GM18508 (cell line): ENCODE measurements around the gene RSBN1L.
"Not testable (repeated sequence)": the region's sequence is repeated elsewhere in the genome, so short reads cannot be mapped to it uniquely, and the experiment has no call there.

Source experiments
- ATAC-seq: cut with Tn5 transposase; IDR thresholded peaks from one replicate; pipeline ENCODE4 v1.9.1; 2021; ENCODE audit warnings: moderate number of reproducible peaks; ENCODE audit not compliant: insufficient read depth, unreplicated experiment

Gene RSBN1L

DNA sequence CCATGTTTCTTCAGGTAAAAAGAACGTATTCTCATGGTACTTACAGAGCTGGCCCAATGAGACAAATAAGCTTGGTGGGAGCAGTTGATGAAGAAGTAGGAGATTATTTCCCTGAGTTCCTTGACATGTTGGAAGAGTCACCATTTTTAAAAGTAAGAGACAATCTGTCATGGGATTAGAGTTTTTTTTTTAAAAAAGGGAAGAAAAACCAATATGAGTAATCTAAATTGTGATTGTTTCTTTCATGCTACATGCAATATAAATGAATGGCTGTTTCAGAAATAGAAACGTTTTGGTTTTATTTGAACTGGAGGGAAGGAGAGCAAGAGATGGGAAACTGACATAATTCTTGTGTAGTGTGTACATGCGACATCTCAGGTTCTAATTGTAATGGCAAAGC lies 69.2 kb downstream of the RSBN1L start:
- no peak for ATAC-seq

DNA sequence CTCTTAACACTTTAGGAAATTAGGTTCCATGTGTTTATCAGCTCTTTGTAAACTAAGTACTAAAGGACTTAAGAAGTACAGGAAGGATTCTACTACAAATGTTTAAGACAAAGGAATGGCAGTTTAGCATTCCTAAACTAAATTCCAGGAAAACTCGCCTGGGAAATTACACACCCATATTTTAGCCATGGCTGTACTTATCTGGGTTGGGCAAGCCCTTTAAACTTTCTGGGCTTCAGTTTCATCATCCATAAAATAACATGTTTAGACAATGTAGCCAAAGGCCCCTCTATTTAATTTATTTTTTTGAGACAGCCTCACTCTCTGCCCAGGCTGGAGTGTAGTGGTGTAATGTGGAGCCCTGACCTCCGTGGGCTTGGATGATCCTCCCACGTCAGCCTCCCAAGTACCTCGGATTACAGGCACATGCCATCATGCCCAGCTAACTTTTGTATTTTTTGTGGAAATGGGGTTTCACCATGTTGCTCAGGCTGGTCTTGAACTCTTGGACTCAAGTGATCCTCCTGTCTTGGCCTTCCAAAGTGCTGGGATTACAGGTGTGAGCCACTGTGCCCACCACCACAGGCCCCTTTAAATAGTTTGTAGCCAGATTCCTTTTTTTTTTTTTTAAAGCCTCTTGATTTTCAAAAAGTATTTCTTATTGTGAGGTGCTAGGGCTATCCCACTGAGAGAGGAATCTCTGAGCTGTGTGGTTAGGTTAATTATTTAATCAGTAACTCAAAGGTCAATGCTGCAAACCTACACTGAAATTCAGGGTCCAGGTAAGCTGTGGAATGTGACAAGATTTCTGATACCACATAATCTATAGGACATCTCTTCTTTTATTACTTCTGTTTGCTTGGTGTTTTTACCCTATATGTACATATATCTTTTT lies 69.9 kb downstream of the RSBN1L start:
- ATAC-seq = no peak

DNA sequence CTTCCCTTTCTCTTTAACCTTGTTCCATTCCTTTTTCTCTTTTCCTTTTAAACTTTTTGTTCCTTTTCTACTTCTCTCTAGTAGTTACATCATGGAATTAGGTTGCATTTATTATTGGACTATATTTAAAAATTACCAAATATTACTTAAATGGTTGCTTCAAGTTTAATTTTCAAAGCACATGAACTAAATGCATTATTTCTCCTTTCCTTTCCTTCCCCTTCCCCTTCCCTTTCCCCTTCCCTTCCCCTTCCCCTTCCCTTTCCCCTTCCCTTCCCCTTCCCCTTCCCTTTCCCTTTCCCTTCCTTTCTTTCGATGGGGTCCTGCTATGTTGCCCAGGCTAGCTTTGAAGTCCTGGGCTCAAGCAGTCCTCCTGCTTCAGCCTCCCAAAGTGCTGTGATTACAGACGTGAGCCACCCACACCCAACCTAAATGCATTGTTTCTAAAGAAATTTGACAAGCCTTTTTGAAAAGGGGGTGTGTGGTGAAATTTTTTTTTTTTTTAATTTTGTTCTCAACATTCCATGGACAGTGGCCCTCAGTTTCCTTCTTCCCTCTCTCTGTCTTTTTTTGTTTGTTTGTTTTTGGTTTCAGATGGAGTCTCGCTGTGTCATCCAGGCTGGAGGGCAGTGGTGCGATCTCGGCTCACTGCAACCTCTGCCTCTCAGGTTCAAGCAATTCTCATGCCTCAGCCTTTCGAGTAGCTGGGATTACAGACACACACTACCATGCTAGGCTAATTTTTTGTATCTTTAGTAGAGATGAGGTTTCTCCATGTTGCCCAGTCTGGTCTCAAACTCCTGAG lies 70.7 kb downstream of the RSBN1L start:
- no peak for ATAC-seq

DNA sequence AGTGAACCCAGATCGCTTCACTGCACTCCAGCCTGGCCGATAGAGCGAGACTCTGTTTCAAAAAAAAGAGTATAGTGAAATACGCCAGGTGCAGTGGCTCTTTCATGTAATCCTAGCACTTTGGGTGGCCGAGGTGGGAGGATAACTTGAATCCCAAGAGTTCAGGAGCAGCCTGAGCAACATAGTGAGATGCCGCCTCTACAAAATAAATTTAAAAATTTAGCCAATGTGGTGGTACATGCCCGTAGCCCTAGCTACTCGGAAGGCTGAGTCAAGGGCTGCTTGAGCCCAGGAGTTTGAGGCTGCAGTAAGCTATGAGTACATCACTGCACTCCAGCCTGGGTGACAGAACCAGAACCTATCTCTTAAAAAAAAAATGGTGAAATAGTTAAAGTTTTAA lies 74.1 kb downstream of the RSBN1L start:
- no peak for ATAC-seq

DNA sequence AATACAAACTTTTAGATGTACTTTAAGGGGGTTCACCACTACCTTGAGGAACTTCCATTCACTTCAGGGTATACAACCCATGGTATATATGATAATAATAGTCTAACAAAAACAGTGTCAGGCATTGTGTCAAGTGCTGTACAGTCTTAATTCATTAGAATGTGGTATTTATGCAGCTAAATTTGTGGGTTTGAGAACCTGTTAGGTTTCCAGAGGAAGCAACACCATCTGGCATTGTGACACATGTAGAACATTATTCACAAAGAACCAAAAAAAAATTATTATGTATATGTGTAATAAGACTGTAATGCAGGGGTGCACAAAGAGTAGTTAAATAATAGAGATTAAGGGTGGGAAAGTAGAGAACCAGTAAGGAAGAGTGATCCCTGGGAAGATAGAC lies 75.6 kb downstream of the RSBN1L start:
- ATAC-seq = no peak

DNA sequence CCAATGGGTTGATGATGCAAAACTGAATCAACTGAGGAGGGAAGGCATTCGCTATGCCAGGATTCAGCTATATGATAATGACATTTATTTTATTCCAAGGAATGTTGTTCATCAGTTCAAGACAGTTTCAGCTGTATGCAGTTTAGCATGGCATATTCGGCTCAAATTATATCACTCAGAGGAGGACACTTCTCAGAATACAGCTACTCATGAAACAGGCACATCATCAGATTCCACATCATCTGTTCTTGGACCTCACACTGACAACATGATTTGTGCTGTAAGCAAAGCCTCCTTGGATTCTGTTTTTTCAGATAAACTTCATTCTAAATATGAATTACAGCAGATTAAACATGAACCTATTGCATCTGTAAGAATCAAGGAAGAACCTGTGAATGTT lies 82.3 kb downstream of the RSBN1L start:
- ATAC-seq = no peak

DNA sequence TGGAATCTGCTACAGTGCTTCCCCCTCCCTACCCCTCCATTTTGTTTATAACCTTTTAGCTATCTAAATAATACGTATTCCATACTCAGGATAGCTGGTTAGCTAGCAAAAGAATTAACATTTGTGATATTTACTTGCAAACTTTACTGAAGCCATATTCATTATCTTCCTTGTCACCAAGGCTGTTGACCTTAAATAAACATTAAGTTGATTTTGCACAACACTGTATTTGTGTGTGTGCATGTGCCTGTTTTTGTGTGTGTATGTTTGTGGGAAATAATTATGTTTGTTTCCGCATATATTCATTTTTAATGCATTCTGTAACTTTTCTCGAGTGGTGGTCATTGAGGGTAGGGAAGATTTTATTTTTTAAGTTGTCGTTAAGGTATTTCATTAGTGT lies 86.1 kb downstream of the RSBN1L start:
- no peak for ATAC-seq

DNA sequence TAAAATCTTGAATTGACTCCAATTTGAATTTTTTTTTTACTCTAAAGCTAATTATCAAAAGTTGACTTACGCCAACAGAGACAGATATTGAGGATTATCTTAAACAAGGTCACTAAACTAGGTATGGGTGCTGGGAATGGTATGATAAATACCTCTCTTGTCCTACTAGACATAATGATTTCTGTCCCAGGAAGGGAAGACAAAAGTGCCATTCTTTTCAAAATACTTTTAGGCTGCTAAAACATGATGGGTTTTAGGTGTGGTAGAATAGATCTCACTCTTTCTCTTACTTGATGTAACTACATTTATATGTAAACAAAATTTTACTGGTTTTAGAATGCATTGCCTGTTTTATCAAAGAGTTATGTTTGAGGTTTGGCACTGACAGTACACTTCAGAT lies 86.9 kb downstream of the RSBN1L start:
- ATAC-seq = no peak

DNA sequence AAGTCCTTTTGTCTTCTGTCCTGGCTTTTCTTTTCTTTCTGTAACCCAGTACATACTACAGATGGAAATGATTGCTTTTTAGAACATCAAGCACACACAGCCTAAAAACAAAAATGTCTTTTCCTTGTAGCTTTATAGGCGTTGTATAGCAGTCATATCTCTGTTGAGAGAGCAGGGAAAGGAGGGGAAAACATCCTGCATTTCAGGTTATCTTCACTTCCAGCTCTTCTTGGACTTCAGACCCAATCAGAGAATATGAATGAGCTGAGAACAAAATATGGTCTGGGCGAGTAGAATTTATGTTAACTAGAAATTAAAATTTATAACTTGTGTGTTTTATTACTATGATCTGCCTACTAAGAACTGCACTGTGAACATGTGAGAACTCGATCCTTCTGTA lies 87.3 kb downstream of the RSBN1L start:
- ATAC-seq = no peak

DNA sequence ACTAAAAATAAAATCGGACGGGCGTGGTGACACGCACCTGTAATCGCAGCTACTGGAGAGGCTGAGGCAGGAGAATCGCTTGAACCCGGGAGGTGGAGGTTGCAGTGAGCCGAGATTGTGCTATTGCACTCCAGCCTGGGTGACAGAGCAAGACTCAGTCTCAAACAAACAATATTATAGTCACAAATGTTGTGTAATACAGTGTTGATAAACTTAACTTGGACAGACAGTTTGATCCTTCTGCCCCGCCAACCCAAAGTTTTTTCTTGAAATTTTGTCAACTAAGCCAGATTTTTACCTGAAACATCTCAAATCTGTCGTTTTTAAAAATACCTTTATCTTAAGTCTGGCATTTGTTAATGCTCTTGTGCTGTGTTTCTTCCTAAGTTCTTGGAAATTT lies 88.2 kb downstream of the RSBN1L start:
- ATAC-seq = not testable (repeated sequence)

DNA sequence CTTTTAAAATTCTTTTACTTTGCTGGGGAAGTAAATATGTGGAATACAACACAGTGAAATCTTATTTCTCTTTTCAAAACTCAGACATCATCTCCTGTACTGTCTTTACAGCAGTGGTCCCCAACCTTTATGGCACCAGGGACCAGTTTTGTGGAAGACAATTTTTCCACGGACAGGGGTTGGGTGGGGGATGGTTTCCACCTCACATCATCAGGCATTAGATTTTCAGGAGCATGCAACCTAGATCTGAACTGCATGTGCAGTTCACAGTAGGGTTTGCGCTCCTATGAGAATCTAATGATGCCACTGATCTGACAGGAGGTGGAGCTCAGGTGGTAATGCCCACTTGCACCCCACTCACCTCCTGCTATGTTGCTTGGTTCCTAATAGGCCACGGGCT lies 89.8 kb downstream of the RSBN1L start:
- no peak for ATAC-seq

DNA sequence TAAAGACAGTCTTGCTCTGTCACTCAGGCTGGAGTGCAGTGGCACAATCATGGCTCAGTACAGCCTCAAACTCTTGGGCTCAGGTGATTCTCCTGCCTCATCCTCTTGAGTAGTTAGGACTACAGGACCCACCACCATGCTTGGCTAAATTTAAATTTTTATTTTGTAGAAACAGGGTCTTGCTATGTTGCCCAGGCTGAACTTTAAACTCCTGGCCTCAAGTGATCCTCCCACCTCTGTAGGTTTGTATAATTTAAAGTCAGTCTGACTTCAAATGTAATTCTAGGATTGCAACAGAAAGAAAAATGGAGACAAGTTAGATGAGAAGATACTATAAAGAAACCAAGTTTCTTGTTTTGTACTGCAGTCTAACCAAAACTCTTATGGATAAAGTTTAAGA lies 90.5 kb downstream of the RSBN1L start:
- no peak for ATAC-seq

DNA sequence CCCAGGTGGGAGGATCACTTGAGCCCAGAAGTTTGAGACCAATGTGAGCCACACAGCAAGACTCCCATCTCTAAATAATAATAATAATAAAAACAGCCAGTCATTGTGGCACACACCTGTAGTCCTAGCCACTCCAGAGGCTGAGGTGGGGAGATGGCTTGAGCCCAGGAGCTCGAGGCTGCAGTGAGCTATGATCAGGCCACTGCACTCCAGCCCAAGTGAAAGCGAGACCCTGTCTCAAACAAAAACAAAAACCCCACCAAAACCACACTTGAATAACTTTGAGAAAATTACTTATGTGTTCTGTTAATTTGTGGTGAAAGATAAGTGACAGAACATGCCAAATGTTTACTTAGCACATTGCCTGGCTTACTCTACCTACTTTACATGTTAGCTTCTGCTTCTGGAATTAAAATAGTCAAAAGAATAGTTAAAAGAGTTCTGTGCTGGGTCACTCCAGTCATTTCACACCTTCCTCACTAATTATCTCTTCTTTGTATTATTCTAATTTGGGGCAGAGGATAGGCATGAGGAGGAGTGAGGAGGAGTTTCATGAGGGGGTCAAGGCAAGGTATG lies 92.2 kb downstream of the RSBN1L start:
- no peak for ATAC-seq

DNA sequence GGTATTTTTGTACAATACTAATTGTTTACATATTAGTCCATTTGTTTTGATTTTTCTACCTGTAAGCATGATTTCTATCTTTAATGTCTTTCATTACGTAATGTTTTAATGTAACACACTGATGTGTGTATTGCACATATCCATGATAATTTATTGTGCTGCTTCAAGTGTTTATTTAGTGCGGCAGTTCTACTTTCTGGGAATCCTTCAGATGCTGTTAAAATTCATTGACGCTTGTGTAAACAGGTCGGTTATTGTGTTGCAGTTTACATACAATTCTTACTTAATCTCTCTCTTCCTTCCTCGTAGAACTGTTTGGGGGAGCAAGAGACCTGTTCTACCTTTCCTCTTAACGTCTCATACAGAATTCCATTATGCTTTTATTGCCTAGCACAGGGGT lies 95.1 kb downstream of the RSBN1L start:
- ATAC-seq = no peak

DNA sequence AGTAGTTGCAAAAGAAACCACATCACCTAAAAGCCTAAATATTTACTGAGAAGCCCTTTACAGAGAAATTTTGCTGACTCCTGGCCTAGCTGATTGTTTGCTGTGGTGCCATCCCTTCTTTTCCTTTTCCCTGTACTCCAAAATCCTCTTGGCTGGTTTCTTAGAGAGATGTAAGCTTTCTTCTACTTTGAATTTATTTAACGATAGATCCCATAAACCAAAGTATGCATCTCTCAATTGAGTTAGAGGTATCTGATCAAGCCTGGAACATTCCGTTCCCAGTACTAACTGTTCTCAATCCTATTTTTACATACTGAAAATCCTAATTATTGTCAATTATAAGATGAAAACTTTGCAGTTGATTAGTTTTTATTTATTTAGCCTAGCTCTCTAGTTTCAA lies 95.7 kb downstream of the RSBN1L start:
- ATAC-seq = no peak

DNA sequence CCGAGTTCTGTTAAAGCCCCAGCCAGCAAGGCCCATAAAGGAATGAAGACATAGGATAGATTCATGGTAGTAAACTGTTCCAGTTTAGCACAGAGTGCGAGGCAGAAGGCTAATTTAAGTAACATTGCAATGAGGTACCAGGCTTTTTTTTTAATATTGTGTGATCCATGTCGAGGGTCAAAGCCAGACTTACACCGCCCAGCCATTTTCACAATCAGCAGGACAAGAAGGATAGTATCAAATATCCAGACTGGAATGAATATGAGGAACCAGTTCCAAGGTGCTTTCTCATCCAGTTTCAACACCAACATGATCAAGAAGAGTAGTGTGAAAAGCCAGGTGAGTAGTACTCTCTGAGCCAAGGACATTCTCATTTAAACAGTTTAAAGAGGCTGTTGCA lies 97.7 kb downstream of the RSBN1L start:
- ATAC-seq = no peak

DNA sequence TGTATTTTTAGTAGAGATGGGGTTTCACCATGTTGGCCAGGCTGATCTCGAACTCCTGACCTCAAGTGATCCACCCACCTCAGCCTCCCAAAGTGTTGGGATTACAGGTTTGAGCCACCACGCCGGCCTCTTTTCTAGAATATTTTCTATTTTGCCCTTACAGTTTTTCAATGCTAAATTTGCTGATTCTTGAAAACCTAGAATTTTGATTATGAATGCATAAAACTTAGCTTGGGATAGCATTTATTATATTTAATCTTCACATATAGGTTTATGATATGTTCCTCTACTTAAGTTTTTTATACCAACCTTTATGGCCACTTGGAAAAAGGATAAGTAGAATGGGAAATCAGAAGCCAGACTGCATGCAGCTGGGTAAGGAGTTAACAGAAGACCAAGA lies 99.8 kb downstream of the RSBN1L start:
- no peak for ATAC-seq

DNA sequence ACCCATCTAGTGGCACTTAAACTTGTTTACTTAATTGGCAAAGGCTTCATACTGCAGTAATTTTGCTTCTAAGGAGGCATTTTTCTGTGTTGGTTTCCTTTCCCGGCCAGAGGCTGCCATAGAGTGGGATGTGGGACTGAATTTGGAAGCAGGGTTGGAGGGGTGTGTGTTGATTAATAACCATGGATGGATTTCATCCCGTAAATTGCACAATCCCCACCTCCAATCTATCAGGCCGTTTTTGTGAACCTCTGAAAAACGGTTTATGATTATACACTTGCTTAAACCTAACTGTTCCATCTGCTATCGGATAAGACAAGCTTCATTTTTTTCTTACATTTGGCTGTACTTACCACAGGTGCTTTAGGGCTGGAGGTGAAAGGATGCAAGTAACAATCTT lies 100.7 kb downstream of the RSBN1L start:
- no peak for ATAC-seq

DNA sequence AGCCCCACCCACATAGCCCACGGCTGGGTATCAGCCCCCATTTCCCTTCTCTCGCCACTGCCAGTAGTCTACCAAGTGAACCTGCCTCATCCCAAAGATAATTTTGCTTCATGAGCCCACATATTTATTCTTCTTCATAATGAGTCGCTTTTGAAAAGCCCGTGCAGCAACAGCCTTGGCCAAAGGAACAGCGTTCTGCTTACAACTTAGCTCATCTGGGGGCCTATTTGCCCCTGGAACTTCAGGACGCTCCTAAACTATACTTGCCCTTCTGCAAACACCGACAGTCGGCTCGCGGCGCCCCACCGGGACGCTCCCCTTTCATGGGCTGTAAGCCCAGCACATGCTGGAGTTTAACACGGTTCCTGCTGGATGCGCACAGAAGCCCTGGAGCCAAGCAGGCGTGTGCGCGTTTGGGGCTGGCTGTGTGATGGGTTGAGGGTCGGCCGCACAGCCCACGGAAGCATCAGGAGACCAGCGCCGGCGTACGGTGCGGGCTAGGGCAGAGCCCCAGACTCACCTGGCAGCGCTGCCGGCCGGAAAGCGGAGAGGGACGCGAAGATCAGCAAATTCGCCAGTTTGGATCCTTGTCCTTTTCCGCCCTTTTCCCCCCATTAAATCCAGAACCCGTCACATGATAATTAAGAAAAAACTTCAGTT lies 101.6 kb downstream of the RSBN1L start:
- ATAC-seq = peak; percentile 10

DNA sequence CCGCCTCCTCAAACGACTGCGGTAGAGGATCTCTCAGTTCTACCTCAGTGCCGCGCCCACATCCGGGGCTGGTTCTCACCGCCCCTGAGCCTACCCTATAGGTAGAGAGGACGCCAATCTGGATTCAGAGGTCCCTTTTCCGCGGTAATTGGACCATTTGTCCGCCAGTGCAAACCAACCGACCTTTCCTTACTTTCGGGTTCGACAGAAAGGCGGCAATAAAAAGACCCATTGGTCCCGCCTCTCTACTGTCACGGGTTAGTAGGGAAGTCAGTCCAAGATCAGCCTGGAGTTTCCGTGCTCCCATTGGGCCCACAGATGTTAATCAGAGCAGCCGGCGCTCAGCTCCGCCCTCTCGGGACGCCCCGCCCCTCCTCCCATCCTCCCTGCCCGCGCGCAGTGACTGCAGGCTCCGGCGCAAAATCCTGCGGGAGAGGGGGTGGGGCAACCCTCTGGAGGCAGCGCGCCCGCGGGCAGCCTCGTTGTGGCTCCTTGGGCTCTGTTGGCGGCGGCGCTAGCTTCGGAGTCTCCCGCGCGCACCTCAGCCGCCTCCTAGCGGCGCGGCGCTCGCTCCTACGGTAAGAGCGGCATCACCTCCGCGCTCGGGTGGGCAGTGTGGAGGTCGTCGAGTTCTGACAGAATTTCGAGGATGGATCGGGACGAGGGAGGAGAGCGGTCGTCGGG lies 102.3 kb downstream of the RSBN1L start, which contains the start of the genes PHTF2 and TMEM60:
Gene PHTF2, plus strand, starts transcription at position 380 of the 684 bp plus-strand sequence.
Gene TMEM60, minus strand, starts transcription at position 41 of the 684 bp plus-strand sequence. CDS start 4,061 bp downstream, outside the sequence.
- peak; percentile 91 for ATAC-seq
